ENCODE measurements around the gene DPF3. TPM values are rescaled to one million over a fixed set of nuclear protein-coding genes. Genes with fewer than 3 reads are reported as not detected.

Gene DPF3
- polyA plus RNA-seq, 1 donor: 4.5 TPM

DNA sequence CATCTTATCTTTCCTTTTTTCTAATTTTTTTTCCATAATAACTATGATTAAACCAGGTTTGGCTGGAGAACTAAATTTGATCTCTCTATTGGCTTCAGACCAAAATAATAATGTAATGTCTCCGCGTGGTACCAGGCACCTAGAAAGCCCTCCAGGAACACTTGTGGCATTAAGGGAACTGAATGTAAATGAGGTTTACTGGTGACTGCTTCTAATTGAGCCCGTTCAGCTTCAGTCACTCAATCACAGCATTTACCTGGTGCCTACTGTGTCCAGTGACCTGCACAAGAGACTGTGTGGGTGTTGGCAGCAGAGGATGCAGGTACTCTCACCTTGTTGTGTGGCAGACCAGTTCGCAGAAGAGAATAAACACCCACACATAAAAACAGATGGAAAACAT lies 302.5 kb downstream of the DPF3 start:
- DNase-seq: no peak

DNA sequence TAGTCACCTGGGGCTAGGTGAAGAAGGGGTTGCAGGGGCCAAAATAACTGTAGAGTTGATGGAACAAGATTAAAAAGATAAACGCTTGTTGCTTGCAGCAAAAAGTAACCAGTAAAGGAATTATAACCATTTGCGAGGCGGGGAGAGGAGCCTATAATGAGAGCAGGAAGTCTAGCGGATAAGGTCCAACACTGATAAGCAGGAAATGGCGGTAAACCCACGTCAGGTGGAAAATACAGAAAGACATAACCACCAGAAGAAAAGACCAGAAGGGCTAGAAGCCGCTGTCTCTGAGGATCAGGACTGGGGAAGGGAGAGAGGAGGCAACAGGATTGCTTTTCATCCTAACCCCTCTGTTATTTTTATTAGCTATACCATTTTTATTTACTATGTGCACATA lies 303.3 kb downstream of the DPF3 start:
- DNase-seq: no peak

DNA sequence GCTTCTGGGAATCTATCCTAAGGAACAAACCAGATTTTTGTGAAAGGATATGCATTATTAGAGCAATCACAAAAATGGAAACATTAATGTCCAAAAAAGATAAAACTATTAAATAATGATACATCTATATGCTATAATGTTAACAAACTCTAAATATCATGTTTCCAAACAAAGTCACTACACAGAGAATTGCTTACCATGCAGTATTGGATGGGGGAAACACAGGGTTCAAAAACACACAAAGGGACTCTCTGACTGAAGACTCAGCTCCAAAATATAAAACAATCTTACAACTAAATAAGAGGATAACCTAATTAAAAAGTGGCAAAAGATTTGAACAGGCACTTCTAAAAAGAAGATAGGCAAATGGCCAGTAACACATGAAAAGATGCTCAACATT lies 304.2 kb downstream of the DPF3 start:
- DNase-seq: no peak

DNA sequence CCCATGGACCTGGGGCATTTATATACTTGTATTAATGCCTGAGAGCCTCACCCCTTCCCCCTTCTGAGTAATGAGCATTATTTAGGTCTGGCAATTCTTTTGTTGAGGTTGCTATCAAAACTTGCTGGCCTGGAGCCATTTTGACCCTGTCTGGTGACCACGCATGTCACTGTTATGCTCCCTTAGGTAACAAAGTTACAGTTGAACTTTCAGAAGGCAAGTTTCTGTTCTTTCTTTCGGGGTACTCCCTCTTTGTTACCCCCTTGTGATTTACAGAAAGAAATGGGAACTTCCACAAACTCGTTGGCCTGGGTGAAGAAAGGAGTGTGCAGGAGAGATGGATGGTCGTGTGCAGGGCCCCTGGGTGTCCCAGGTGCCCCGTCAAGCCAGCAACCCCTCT lies 305.4 kb downstream of the DPF3 start:
- DNase-seq: no peak

DNA sequence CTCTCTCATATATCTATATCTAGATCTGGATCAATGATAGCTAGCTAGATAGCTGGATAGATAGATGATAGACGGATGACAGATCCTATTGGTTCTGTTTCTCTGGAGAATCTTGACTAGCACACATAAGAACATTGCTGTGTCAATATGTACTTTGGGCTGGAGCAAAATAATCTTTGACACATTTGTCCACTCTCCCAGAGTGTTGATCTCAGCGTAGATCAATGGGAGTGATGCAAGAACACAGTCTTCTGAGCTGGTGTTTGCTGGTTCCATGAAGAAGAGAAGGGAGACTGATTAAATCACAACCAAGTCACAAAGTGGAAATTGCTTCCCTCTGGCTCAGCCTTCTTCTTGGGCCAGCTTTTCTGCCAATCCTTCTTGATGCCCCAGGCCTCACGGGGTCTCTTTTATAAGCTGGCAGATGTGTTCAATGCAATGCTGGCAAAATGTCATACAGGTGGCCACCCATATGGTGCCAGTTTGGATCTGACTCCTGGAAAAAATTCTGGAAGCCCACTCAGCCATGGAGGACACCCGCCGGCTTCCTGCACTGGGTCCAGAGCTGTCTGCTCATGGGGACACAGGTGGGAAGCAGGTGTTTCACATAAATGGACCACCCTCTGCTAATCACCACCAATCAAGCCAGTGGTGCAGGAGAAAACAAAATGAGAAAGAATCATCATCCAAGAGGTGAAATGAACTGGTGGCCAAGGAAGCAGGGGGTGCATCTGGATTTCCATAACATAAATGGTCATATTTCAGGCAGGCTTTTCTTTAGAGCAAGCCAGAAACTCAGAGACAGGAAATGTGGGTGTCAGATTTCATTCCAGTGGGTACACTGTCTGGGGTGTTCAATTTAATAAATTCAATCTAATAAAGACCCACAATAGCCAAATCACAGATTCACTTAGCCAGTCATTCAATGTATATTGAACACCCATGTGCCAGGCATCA lies 310.3 kb downstream of the DPF3 start:
- no peak for DNase-seq

DNA sequence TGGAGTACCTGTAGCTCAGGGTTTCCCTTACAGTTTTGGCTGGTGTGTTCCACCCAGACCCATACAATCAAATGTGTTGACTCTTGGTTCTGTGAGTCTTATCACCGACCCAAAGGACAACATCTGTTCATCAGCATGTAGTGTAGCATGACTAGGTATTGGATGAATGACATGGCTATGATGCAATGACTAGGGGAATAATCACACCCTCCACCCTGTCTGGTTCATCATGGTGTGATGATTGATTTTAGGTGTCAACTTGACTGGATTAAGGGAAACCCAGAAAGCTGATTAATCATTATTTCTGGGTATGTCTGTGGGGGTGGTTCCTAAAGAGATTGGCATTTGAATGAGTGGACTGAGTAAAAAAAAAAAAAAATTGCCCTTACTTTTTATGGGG lies 311.3 kb downstream of the DPF3 start:
- no peak for DNase-seq

DNA sequence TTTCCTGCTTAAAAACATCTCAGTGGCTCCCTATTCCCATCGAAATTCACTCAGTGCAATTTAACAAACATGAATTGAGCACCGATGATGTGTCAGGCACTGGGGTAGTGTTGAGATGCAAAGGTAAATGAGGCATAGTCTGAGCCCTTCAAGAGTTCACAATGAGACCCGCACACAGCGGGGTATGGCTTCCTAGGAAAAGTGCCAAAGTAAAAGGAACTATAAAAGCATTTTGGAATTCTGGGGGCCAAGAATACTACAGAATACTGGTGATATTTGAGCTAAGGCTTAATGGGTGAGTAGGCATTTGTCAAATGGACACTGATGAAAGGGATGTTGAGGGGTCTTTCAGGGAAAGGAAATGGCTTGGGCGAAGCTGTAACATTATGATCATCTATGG lies 315.4 kb downstream of the DPF3 start:
- DNase-seq: no peak

DNA sequence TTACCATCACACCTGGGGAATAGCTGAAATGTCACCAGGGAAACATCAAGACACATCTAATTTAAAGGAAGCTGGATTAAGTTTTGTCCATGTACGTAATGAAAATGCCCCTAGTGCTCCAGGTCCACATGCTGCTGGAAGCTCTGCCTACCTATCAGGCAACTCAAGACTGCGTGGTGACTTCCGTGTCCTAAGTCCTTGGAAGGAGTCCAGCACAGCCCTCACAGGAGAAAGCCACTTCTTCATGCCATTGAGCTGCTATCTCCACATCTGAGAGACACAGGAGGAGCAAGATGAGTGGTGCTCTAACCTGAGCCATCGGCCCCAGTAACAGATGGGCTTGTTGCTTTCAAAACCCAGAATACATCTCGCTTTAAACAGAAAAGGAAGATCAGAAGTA lies 316.4 kb downstream of the DPF3 start:
- DNase-seq: no peak

DNA sequence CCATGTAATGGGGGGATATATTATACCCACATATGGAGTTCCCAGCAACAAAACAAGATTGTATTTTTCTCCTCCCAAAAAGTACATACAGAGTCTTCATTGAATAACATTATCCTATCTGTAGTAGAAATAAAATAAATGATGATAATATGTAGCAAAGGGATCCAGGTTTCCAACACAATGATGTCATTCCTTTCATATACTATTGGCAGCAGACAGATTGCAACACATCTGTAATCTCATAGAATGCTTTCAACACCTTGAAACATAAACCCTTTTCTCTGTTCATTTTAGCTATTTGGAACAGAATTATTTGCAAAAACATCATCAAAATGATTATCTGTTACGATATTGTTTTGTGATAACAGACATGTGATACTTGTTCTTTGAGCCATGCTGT lies 317.6 kb downstream of the DPF3 start:
- DNase-seq: no peak

DNA sequence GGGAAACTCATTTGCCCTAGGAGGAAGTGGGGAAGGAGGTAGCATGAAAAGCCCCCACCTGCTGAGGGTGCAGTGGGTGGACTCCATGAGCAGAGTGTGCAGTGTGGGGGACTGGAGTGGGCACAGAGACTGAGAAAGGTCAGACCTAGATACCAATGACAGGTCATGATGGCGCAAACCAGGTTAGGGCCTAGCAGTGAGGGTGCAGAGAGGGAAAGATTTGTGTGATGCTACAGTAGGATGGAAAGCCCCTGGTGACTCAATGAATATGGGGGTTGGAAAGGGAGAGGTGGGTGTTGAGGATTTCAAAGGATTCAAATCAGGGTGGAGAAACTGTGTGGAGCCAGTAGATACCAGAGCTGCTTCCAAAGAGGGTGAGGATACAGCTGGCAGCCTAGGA lies 319.2 kb downstream of the DPF3 start:
- DNase-seq: no peak

DNA sequence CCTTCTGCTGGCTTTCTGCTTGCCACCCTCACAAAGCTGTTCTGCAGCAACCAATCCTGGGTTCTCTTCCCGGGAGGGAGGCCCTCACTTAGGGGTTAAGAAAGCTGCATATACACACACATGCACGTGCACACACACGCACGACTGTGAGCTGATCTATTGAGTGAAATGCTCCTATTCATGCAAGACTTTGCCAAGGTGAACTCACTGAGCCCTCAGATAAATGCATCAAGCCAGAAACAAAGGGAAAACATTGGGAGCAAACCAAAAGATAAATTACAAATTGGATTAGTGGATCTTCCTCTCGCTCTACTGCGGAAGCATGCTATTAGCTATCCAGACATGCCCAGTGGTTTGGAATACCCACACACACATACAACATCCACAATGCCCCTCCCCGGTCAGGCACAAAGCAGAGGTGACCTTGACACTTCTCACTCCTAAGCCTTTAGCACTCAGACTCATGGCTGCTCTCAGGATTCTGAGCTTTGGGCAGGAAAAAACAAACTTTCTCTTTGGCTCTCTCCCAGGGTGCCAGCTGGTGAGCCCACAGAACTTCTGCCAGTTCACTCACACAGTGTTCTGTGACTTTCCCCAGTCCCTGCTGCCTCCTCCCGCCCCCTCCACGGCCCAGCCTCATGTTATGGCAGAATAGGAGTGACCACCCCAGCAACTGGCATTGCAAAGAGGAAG lies 320.0 kb downstream of the DPF3 start:
- no peak for DNase-seq

Other genes with a start within 250 kb of the DPF3 start
- gene DCAF4, start 32.4 kb upstream of the DPF3 start, polyA plus RNA-seq (ENCODE audit: insufficient read length): 12.3 TPM
- gene ZFYVE1, start 133.0 kb upstream of the DPF3 start, polyA plus RNA-seq (ENCODE audit: insufficient read length): 15.9 TPM
- 76.6 TPM for gene RBM25, start 164.4 kb upstream of the DPF3 start, polyA plus RNA-seq (ENCODE audit: insufficient read length)
- 30.6 TPM for gene PSEN1, start 242.4 kb upstream of the DPF3 start, polyA plus RNA-seq (ENCODE audit: insufficient read length)